HG02798 (cell line): ENCODE results near the gene HMX2.

Source experiments
- ATAC-seq: cut with Tn5 transposase; IDR thresholded peaks from one replicate; pipeline ENCODE4 v1.9.1; 2021; ENCODE audit warnings: mild to moderate bottlenecking; ENCODE audit not compliant: unreplicated experiment, poor library complexity

Gene HMX2

DNA sequence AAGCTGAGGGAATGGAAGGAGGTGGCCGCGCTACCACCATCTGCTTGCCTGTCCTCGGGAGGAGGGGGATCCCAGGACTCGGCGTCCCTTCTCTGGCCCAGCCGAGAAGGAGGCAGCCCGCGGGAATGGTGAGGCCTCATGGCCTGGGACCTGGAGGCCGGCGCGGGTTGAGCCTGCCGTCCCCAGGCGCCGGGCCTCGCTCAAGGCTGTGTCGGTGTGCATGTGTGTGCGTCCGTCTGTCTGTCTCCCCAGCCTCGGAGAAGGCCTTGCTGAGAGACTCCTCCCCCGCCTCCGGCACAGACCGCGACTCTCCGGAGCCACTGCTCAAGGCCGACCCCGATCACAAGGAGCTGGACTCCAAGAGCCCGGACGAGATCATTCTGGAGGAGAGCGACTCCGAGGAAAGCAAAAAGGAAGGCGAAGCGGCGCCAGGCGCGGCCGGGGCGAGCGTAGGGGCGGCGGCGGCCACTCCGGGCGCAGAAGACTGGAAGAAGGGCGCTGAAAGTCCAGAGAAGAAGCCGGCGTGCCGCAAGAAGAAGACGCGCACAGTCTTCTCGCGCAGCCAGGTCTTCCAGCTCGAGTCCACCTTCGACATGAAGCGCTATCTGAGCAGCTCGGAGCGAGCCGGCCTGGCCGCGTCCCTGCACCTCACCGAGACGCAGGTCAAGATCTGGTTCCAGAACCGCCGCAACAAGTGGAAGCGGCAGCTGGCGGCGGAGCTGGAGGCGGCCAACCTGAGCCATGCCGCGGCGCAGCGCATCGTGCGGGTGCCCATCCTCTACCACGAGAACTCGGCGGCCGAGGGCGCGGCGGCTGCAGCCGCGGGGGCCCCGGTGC, 10.9 kb upstream of the HMX2 start:
- no peak for ATAC-seq

DNA sequence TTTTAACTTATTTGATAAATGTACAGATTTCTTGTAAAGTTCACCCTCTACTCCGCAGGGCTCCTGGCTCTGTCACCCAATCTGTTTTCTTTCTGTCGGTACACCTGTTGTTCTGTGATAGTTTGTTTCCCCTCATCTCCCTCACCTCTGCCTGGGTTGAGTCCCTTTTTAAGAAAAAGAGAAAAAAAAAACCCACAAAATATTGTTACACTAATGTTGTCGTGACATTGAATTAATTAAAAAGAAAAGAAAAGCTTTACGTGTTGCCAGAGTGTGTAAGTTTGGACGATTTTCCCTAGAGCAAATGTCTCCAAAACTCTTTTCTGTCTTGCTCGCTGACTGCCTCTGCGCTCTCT, 8.8 kb upstream of the HMX2 start:
- ATAC-seq, result no peak

DNA sequence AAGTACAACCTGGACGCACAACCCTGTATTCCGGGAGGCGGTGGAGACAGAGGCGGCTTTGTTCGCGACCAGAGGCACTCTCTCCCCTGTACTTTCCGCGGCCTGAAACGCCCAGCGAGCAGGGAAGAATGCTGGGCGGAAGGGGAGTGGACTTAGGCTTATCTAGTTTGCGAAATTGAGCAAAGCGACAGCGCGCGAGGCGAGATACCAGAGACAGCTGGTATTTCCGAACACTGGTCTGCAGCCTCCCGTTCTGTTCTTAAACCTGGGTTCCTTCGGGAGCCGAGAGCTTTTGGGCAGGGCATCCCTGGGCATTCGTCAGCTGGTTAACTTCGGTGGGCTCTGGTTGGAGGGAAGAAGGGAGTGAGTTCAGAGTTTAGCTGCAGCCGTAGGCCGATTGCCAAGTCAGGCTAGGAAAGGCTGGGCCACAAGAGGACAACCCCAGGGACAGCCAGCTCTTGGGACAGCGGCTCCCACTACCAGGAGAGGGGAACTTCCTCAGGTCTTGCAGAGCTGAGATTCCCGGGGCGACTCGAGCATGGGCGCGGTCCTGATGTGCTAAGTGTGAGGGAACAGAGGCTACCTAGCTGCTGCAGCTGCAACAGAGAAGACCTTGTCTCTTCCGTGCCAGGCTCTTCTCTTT, 8.3 kb upstream of the HMX2 start:
- no peak for ATAC-seq

DNA sequence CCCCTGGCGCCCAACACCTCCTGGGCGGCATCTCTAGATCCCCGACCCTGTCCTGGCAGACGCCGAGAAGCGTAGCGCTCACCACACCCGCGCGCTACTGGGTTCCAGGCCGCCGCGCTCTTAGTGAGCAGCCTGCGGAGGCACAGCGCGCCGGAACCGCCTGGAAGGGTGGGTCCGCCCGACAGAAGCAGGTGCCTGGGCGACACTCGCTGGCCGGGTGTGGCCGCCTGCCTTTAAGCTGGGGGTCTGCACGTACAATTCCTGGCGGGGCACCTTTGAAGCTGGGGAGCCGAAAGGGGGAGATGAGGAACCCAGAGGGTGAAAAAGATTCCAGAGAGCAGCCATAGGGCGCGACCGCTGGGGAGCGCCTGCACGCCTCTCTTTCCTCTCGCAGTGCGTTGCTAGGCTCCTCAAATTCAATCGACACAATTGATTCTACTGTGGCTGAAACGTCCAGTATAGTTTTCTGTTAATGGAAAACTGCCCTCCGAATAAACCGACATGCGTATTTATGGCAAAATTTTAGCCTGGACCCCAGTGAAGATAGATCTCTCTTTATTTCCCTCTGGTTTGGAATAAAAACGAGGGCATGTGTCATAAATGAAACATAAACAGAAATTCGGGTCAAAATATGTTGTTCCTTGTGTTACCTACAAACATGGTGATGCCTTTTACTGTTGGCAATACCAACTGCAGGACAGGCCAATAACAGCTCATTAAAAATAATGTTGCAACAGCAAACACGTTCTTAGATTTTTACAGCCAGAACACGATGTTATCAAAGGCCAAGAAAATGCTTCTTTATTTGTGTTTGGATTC, 7.6 kb upstream of the HMX2 start:
- no peak for ATAC-seq

GRCh38 chr10:123140983-123141390, 6.9 kb upstream of the HMX2 start:
- ATAC-seq, result no peak

GRCh38 chr10:123141791-123142700, 5.9 kb upstream of the HMX2 start:
- no peak for ATAC-seq

- ATAC-seq, result no peak
These were observed 5.2 kb upstream of the HMX2 start for GRCh38 chr10:123142701-123143161.

DNA sequence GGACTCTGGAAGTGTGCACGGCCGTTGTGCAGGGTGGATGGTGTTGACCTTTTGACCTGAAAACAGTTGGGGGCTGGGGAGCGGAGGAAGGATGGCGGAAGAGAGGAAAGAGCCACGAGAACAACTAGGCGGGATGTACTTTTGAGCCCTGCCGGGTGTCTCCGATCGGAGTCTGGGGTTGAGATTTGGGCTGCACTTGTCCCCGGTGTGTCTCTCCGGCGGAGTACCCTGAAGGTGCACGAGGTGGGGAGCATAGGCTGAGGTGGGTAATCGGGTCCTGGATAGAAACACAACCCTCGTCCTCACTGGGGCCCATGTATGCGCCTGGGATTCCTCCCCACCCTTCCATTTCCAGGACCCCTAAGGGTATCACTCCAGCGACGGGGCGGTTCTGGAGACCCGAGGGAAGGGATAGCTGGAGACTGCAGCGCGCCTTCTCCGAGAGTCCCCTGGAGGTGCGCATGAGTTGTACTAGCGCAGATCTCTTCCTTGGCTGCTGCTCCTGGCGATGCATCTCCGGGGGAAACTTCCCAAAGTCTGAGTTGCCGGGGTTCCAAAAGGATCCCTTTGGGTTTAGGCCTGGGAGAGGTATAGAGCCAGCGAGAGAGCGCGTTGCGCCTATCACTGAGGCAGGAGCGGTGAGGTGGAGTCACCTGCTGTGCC, 4.6 kb upstream of the HMX2 start:
- ATAC-seq, result no peak

- no peak for ATAC-seq
These were observed 4.1 kb upstream of the HMX2 start for GRCh38 chr10:123143825-123144168.

GRCh38 chr10:123144697-123145541, 3.0 kb upstream of the HMX2 start:
- ATAC-seq, result no peak

DNA sequence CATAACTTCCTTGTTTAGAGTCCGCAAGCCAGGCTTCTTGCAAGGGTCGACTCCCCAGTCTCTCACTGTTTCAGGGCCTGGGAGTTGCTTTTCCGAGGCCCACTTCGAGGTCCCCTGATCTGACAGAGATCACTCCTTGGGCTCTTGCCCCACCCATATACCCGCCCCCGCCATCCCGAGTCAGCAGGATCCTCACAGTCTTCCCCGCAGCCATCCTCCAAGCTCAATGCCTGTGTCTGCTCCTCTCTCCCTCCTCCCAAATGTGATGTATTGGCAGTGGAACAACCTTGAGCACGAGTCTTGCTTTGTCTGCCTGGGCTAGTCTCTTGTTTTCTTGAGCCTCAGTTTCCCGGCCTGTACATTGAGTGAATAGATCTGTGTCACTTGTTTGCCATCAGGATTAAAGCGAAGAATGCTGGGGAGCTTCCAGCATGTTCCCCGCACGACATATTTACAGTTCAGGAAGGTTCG, 2.4 kb upstream of the HMX2 start:
- ATAC-seq, result no peak

DNA sequence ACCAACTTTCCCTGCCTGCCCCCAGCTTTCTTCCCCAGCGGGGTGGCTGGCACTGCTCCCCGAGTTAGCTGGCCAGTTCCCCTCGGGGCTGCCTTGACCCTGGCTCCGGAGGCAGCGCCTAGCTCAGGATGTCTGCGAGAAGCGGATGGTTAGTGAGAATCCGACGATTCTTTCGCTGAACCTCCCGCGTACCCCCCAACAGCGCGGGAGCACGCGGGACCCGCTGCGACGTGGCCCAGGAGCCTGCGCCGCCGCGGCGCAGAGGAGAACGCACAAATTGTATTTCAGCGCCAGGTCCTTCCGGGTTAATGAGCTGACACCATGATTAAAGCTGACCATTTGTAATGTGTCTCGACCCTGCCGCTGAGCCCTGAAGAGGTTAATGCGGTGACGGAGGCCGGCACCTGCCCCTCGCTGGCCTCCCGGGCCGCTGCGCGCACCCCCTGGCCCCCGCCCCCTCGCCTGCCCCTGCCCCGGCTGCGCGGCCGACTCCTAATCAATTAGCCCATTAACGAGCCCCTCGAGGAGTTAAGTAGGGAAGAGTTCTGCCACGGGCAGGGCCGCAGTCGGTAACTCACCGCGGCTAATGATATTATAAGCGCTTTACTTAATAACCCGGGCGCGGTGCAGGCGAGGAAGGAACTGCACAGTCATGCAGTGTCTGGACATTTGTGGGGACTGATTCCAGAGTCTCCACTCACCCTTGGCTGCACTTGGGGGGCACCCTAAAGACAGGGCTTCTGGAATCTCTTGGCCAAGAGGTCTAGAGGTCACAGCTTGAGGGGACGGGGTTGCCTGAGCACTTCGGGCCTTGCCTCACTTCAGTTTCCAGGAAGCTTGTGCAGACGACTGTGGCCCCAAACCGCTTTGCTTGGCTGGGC, 1.7 kb upstream of the HMX2 start:
- ATAC-seq, result no peak

- no peak for ATAC-seq
These were observed 872 bp upstream of the HMX2 start for GRCh38 chr10:123146894-123147634.

GRCh38 chr10:123148414-123149161, 652 bp downstream of the HMX2 start:
- ATAC-seq, result no peak

GRCh38 chr10:123149162-123149567, 1.2 kb downstream of the HMX2 start:
- no peak for ATAC-seq

DNA sequence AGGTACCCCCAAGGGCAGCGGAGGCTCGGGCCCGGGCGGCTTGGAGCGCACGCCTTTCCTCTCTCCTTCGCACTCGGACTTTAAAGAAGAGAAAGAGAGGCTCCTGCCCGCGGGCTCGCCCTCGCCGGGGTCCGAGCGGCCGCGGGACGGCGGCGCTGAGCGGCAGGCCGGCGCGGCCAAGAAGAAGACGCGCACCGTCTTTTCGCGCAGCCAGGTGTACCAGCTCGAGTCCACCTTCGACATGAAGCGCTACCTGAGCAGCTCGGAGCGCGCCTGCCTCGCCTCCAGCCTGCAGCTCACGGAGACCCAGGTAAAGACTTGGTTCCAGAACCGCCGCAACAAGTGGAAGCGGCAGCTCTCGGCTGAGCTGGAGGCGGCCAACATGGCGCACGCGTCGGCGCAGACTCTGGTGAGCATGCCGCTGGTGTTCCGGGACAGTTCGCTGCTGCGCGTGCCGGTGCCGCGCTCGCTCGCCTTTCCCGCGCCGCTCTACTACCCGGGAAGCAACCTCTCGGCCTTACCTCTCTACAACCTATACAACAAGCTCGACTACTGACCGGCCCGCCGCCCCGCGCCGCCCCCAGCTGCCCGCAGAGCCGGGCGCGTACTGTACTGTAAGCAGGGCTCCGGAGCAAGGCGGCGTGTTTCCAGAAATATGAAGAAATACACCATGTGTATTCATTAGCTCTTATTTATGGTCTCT, 1.8 kb downstream of the HMX2 start:
- no peak for ATAC-seq
